Amygdala (tissue), 56 donors: ENCODE measurements around the gene SLC35F3.
A peak's percentile ranks its signal among the peaks of the same experiment; 100 is the strongest.

Experiments
- DNase-seq, 56 donors: peaks; one replicate each; lab custom pipeline; 2025; lab: John Stamatoyannopoulos, UW

Gene SLC35F3

DNA sequence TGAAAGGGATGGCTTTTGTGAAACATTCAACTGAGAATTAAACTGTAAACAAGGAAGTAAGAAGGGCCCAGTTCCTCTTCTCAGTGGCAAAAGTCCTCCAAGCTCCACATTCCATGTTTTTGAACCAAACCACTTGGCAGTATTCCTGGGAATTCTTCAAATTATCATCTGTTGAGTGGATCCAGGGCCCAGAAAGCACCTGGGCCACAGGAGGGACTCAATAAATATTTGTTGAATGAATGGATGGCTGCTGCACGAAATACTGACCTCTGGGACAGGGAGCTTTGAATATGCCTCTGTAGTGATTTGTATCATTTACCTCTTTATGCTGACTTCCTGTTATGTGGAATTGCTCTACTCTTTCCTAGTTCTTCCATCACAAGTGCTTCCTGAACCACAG lies 4.7 kb downstream of the SLC35F3 start:
- no peak for DNase-seq

DNA sequence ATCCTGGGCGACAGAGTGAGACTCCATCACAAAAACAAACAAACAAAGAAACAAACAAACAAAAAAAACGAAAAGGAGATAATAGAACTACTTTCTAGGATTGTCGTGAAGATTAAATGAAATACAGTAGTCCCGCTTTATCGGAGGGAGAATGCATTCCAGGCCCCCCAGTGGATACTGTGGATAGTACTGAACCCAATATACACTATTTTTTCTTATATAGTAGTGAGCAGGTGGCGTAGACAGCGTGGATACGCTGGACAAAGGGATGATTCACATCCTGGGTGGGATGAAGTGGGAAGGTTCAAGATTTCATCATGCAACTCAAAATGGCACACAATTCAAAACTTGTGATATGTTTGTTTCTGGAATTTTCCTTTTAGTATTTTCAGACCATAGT lies 8.0 kb downstream of the SLC35F3 start:
- DNase-seq = no peak

DNA sequence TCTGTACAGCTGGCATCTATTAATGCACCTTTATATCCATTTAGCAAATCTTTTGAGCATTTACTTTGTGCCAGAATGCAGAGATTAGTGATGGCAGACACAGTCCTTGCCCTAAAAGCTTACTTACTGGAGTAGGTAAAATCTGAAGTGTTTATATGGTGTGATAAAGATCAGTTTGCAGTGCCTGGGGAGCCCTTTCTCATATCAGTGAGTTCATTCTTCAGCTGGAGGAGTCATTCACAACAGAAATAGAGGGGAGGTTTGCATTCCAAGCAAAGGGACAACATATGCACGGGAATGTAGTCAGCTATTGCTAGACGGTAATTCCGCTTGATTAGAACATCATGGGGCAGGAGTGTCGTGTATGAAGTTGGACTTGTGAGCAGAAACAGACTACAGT lies 8.4 kb downstream of the SLC35F3 start:
- no peak for DNase-seq

DNA sequence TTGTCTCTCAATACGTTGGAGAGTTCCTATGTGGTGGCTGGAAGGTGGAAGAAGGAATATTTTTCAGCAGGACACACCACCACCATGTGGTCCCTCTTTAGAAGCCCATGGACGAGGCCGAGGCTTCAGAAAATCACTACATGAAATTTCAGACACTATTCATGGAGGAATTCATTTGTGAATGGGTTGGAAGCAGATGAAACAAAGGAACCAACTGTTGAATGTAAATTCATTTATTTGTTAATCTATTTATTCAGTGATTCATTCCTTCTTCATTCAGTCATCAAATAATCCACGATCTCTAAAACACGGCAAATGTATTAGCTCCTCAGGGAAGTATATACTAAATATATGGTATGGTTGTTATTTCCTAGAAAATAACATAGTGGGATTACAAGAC lies 12.2 kb downstream of the SLC35F3 start:
- DNase-seq = no peak

DNA sequence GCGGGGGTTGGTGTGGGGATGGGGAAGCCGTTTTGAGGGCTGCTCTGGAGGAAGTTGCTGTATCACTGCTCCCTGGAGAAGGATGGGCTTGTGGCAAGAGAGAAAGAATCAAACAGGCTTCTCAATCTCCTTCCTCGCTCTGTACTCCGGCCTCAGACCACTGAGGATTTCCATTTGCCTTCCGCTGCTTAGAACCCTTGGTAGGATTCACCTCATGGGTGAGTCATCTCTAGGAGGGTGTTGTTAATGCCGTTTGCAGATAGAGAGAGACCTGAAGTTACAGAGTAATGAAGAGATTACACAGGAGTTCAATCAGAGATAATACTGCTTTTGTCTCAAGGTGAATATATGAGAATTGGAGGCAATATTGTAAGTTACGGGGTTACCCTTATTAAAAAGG lies 15.3 kb downstream of the SLC35F3 start:
- DNase-seq = no peak

DNA sequence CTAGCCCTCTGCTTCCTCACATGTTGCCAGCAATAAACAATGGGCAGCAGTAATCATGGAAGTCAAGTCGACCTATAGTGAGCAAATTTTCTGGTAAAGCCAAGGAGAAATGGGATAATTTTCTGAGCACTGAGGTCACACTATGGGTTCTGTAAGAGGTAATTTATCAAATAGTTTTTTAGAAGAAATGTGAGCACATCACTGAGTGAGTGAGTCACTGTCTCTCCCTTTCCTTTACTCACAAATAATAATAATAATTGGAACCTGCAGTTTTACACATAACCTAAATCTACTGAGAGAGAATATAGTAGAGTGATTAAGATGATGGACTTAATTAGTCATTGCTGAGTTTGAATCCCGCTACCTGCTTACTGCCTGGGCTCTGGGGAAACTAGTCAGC lies 23.6 kb downstream of the SLC35F3 start:
- DNase-seq = no peak

DNA sequence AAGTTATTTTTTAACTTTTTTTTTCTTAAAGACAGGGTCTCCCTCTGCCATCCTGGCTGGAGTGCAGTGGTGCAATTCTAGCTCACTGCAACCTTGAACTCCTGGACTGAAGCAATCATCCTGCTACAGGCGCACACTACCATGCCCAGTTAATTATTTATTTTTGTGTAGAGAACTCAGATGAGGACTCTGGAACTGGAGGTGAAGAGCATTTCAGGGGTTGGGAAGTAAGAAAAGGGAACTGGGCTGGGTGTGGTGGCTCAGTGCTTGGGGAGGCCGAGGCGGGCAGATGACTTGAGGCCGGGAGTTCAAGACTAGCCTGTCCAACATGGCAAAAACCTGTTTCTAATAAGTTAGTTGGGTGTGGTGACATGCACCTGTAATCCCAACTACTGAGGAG lies 28.9 kb downstream of the SLC35F3 start:
- DNase-seq = no peak

DNA sequence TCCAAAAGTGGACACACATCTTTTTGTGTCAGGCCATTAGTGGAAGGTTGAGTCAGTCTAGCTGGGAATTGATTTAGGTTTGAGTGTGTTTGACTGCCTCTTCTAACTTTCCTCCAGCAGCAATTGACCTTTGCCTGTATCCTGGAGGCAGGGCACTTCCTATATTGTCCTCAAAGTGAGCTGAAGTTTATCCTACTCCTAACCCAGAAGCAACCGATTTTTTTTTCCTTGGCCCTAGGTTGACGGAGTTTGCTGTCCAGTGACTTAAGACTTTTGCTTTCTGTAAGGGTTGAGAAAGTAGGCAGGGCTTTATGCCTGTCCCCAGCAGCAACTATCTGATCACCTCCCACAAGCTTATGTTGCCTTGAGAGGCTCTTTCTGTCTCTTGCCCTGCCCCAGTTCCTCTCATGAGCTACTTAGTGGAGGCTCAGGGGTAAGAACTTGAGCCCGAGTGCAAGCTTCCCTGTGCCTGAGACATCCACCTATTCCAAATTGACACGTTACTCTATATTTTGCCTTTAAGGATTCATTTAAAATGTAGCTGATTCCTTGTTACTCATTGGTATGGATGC lies 30.9 kb downstream of the SLC35F3 start:
- DNase-seq = no peak

DNA sequence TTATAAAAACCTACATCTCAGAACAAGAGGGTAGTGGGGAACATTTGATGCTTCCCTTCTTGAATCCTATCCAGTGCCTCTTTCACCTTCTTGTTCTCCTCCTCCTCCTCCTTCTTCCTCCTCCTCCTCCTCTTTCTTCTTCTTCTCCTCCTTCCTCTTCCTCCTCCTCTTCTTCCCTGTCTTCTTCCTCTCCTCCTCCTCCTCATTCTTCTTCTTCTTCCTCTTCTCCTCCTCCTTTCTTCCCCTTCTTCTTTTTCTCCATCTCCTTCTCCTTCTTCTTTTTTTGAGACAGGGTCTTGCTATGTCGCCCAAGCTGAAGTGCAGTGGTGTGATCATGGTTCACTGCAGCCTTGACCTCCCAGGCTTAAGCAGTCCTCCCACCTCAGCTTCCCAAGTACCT lies 31.9 kb downstream of the SLC35F3 start:
- no peak for DNase-seq

DNA sequence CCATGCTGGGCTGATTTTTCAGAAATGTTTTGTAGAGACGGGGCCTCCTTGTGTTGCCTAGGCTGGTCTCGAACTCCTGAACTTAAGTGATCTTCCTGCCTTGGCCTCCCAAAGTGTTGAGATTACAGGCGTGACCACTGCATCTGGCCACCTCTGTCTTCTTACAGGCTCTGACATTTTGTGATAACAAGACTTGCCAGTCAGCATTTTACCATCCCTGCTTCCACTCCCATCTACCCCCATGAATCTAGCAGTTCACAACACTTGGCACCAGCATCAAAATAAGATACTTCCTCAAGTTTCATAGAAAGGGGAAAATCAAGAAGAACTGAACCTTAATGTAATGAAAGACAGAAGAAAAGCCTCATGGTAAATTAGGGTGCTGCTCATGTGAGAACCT lies 32.4 kb downstream of the SLC35F3 start:
- no peak for DNase-seq

DNA sequence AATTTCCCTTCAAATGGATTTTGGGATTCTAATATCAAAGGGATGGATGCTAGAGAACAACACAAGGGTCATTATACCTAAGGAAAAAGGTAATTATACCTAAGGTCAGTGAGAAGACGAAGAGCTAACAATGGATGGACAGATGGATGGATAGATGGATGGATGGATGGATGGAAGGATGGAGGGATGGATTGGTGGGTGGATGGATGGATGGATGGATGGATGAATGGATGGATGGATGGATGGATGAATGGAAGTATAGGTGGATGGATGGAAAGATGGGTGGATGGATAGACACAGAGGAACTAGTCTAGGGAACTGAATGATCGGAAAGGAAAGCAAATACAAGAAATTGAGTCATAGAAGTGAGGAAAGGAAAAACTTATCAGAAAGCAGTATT lies 34.0 kb downstream of the SLC35F3 start:
- DNase-seq = no peak

DNA sequence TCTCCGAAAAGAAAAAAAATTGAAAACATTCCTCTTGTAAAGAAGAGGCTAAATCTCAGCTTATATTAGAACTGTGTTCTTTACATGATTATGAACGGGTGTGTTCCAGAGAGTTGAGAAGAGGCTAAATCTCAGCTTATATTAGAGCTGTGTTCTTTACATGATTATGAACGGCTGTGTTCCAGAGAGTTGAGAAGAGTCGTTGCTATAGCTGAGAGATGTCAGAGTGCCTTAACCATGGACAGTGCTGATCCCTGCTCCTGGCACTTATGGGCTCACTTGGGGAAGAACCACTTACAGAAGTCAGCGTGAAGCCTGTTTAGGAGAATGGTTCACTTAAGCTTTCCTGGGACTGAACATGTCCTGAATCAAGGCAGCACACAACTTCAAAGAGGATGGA lies 35.0 kb downstream of the SLC35F3 start:
- no peak for DNase-seq

DNA sequence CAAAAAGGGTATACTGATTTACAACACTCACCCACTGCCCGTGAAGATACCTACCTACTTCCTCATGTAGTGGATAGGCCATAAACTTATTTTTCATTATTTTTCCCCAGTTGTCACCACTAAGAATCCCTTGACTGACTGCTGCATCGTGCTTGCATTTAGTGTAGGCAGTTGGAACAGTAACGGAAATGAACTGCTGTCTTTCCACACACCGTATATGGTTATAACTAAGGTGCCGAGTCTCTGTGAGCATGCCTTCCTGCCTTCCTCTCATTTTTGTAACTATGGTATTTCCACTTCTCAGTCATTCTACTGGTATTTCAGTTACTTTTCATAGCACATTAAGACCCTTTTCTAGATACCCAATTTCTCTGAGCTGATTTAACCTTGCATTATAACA lies 36.4 kb downstream of the SLC35F3 start:
- DNase-seq = no peak

DNA sequence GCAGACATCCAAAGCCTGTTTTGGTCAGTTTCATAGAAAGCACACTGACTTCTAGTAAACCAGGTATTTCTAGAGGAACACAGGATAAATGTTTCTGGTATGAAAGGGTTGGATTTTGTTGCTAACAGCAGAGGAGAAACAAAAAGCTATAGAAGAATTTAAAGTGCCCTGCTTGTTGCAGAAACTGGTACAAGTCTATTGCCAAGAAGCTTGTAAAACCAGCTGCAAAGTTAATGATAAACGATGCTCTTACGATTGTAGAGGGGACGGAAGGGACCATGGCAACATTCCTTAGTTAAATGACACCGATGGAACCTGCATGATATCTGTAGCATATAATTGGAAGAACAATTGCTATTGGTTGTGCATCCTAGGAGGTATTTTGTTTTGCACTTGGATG lies 40.1 kb downstream of the SLC35F3 start:
- DNase-seq = no peak

DNA sequence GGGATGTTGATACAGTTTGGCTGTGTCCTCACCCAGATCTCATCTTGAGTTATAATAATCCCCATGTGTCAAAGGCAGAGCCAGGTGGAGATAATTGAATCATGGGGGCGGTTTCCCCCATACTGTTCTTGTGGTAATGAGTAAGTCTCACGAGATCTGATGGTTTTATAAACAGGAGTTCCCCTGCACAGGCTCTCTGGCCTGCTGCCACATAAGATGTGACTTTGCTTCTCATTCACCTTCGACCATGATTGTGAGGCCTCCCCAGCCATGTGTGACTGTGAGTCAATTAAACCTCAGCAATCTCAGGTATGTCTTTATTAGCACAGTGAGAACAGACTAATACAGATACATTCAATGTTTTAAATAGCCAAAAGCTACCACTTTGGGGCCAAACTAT lies 41.1 kb downstream of the SLC35F3 start:
- no peak for DNase-seq

DNA sequence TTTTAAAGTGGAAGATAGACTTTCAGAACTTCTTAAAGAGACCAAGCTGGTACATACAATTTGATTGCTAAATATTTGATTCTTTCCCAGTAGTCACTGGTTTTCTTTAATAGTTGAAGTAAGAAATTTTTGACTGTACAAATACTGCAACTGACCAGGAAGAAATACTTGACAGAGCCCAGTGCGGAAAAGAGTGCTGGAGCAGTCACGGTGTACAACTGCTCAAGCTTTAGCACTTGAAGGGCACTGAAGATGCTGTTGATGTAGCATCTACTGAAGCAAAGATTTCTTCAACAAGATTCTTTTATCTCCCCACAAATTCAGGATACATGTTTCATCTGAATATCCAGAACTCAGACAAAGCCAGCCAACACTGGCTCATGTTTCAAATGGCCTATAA lies 41.5 kb downstream of the SLC35F3 start:
- no peak for DNase-seq

DNA sequence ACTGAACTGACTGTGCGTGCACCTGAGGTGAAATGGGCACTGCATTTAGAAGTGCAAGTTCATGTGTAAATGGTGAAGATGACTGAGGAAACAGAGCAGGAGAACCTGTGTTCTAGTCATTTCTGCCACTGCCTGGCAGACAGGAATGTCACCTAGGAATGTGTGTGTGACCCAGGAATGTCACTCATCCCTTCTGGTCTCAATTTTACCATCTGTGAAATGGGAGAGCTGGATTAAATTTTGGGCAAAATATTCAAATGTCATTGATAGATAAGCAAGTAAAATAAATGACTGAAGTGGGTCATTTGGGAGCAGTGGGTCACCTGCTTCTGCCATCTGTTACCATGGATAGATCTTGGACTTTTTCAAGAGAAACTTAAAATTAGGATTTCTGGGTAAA lies 42.2 kb downstream of the SLC35F3 start:
- DNase-seq = no peak

DNA sequence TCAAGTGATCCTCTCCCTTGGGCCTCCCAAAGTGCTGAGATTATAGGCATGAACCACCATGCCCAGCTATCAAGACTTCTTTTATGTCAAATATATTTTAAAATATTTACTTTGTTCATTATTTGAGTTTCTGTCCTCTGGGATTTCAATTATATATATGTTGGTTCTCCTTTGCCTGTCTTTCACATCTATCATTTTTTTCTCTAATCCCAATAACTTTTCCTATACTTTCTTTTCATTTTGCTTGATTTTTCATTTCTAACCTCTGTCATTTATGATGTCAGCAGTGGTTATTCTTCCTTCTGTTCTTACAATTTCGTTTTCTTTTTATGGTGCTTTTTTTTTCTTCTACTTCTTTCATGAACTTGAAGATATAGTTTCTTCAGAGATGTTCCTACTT lies 47.3 kb downstream of the SLC35F3 start:
- DNase-seq = no peak

DNA sequence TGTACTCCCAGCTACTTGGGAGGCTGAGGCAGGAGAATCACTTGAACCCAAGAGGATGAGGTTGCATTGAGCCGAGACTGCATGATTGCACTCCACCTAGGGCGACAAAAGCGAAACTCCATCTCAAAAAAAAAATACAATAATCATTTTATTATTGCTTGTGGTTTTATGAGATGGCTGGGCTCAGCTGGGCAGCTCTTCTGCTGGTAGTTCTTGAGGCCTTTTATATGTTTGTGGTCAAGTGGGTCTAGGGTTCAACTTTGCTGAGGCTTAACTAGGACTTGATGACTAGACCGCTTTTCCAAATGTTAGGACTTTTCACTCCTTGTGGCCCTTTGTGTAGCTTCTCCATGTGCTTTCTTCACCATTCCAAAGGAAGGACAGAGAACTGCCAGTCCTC lies 53.2 kb downstream of the SLC35F3 start:
- no peak for DNase-seq

DNA sequence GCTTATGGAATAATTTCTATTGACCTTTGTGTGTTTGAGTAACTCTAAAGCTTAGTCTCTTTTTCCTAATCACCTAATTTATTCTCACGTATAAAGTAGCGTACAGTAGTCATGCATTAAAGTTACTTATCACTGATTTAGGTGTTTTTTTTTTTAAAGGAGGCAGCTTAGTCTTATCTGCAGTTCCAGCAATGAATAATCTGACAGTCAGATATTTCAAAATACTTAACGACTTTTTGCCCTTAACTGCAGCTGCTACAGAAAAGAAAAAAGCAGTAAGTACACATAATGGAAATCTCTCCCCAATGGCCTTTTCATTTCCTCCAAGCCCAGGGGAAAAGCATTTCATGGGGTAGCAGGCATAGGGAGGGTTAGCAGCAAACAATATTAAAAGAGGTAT lies 54.6 kb downstream of the SLC35F3 start:
- DNase-seq = no peak

DNA sequence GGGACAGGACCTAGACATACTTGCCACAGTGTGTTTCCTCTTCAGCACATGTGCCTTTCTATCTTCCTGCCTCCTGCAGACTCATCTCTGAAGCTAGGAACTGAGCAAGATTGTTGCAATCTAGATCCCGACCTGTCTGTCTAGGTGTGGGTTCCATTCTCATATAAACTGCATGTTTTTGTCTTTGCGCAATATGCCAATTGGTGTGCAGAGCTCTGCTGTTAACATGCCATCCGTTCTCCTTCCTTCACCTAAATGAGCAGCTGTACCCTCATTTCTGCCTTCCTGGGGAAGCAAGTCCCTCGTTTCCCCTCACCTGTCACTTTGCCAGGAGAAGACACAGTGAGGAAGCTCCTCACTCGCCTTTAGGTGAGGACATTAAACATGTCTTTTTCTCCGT lies 55.5 kb downstream of the SLC35F3 start:
- DNase-seq = no peak

DNA sequence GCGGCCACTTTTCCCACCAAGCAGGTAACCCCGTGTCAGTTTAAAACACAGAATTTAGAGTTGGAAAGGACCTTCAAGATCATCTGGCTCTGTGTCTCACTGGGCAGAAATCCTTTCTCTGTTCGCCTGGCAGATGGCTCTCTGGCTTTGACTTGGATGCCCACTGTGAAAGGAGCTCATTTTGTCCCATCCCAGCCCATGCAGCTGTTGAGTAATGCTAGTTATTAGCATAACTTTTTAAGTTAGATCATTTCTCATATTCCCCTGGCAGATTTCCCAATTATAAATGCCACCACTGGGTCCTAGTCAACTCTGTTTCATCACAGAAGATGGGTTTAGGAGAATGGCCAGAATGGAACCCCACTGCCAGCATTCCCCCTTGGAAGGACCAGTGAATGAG lies 55.9 kb downstream of the SLC35F3 start:
- DNase-seq = peak in 1 of 56 donors; percentile 2

DNA sequence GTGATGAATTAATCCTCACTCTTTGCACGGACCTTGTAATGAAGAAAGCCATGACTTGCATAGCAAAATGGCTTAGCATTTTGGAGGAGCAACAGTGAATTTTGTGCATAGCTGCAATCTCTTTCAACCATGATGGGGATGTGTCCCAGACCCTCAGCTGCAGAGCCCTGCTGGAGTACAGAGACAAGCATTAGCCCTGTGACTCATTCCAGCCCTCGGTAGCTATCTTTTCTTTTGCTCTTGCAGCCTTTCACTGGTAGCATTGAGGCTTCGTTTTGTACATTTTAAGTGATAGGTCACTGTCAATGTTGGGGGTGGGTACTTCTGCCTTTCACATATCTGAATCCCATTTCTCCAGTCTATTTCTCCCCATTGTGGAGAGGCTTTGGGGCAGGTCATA lies 58.4 kb downstream of the SLC35F3 start:
- DNase-seq = no peak

DNA sequence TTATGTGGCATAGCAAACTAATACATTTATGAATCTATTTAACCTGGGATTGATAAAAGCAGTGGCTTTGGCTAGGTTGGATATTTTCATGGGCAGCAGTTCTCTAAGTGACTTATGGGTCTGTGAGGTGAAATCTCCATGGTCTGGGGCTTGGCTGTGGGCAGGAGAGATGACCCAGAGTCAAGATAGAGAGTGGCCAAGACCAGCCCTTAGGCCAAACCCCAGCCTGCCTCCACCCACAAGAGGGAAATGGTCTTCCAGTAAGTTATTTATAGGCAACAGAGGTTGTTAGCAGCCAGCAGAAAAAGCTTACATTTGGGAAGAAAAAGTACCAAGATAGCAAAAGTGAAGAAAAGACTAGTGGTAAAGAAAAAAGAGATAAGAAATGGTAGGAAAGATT lies 61.4 kb downstream of the SLC35F3 start:
- no peak for DNase-seq
